CD4-positive, alpha-beta T cell treated with Interferon gamma for 1 hour (primary cell): ENCODE results near the gene PLPP7.

Experiments
- DNase-seq: peaks from one replicate; pipeline ENCODE4 v3.0.0-alpha.2; 2020

PLPP7 gene

GRCh38 chr9:131282688-131283422 is 6.7 kb upstream of the PLPP7 start:
- no peak for DNase-seq

- no peak for DNase-seq
Measured at GRCh38 chr9:131284856-131285255, 4.7 kb upstream of the PLPP7 start.

GRCh38 chr9:131287359-131287758 is 2.2 kb upstream of the PLPP7 start:
- no peak for DNase-seq

GRCh38 chr9:131288217-131288616 is 1.3 kb upstream of the PLPP7 start:
- no peak for DNase-seq

GRCh38 chr9:131290036-131290766 is 678 bp downstream of the PLPP7 start:
- DNase-seq: no peak

- no peak for DNase-seq
Measured at GRCh38 chr9:131290767-131291370, 1.3 kb downstream of the PLPP7 start.

GRCh38 chr9:131291795-131292315 is 2.3 kb downstream of the PLPP7 start:
- no peak for DNase-seq

GRCh38 chr9:131292937-131293336 is 3.4 kb downstream of the PLPP7 start:
- DNase-seq: no peak

GRCh38 chr9:131296460-131296859 is 6.9 kb downstream of the PLPP7 start:
- DNase-seq: no peak

- DNase-seq: no peak
Measured at GRCh38 chr9:131296906-131297500, 7.5 kb downstream of the PLPP7 start.

- no peak for DNase-seq
Measured at GRCh38 chr9:131297903-131298302, 8.4 kb downstream of the PLPP7 start.

- DNase-seq: no peak
Measured at GRCh38 chr9:131298341-131298740, 8.8 kb downstream of the PLPP7 start.

- no peak for DNase-seq
Measured at GRCh38 chr9:131298816-131299215, 9.3 kb downstream of the PLPP7 start.

GRCh38 chr9:131299346-131299960 is 9.9 kb downstream of the PLPP7 start:
- DNase-seq: no peak

- no peak for DNase-seq
Measured at GRCh38 chr9:131299961-131300347, 10.4 kb downstream of the PLPP7 start.

- no peak for DNase-seq
Measured at GRCh38 chr9:131300444-131300843, 10.9 kb downstream of the PLPP7 start.

GRCh38 chr9:131302244-131303075 is 12.9 kb downstream of the PLPP7 start:
- no peak for DNase-seq

- DNase-seq: no peak
Measured at GRCh38 chr9:131303381-131304321, 14.1 kb downstream of the PLPP7 start.

GRCh38 chr9:131304676-131305355 is 15.3 kb downstream of the PLPP7 start:
- no peak for DNase-seq

GRCh38 chr9:131306397-131307004 is 17.0 kb downstream of the PLPP7 start:
- DNase-seq: no peak
